GM21529 (cell line): Measurements from ENCODE around the gene DEDD2.

ENCODE experiments used
- ATAC-seq: cut with Tn5 transposase; IDR thresholded peaks from one replicate; pipeline ENCODE4 v1.9.1; 2021; ENCODE audit not compliant: unreplicated experiment

Gene DEDD2

DNA sequence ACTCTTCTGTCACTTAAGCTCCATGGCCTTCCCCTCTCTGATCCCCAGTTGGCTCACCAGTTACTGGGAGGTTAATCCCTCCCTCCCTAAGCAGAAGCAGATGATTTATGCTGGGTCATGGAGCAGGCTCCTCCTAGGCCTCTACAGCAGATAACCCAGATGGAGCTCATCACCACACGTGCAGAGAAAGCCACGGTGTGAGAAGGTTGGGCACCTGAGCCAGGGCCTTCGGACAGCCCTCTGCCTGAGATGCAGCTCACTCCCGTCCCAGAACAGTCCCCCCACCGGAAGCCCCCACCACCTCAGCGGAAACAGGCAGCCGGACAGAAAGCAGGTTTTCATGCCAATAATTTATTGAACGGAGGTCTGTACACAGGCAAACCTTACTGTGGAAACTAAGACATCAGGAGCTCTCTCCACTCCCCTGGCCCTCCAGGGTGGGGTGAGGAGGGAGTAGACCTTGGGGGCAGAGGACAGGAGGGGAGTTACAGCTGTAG is 12.4 kb upstream of the DEDD2 start:
- ATAC-seq: no peak

DNA sequence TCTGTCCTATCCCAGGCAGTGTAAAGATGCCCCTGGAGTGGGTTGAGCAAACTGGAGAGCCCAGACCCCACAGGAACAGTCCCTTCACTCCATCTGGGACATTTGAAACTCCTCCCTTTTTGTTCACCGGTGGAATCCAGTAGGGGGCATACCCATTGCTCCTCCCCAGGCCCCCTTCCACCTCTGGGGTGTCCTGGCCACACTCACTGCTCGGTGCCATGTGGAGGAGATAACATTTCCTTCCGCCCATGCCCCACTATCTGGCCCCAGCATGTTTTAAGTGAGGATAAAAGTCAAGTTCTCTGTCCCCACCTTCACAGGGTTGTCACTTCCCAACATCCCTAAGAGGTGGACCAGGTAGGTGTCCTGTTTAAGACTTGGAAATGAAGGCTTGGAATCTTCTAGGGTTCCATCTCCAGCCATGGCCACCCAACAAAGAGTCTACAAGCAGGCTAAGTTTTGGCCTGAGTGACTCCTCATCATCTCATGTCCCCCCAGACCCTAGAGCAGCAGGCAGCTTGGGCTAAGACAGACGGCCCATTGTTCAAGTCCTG is 11.9 kb upstream of the DEDD2 start:
- ATAC-seq: no peak

DNA sequence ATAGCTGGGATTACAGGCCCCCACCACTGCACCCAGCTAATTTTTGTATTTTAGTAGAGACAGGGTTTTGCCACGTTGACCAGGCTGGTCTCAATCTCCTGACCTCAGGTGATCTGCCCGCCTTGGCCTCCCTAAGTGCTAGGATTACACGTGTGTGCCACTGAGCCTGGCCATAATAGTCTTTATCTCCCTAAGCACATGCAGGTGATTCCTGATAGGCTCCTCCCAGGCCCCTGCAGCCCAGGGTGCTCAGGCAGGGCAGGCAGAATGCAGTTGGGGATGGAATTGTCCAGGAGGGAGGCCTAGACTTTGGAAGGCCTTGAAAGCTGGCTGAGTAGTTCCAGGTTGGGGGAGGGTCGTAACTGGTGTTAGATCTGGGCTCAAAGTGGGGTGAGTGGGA is 11.2 kb upstream of the DEDD2 start:
- no peak for ATAC-seq

DNA sequence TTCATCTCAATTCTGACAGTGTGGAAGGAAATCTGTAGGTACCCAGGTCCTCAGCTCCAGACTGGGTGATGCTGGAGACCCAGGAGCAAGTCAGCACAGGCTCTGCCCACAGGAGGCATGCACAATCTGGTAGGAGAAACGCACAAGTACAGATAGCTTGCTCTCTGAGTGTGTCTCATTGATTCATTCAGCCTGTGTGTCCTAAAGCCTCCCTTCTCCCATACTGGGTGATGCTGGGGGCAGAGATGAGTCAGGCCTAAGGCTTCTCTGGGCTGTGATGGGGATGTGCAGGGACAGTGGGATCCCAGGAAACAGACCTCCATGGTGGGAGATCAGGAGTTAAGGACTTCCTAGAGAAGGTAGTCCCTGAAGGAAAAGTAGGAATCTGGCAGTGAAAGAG is 9.4 kb upstream of the DEDD2 start:
- no peak for ATAC-seq

DNA sequence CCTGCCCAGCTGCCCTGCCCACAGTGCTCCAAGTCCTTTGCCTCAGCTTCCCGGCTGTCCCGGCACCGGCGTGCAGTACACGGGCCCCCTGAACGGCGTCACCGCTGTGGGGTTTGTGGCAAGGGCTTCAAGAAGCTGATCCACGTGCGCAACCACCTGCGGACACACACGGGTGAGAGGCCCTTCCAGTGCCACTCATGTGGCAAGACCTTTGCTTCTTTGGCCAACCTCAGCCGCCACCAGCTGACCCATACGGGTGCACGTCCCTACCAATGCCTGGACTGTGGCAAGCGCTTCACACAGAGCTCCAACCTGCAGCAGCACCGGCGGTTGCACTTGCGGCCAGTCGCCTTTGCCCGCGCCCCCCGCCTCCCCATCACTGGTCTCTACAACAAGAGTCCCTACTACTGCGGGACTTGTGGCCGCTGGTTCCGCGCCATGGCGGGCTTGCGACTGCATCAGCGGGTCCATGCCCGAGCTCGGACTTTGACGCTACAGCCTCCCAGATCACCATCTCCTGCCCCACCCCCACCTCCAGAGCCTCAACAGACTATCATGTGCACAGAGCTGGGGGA is 8.3 kb upstream of the DEDD2 start:
- ATAC-seq: no peak

DNA sequence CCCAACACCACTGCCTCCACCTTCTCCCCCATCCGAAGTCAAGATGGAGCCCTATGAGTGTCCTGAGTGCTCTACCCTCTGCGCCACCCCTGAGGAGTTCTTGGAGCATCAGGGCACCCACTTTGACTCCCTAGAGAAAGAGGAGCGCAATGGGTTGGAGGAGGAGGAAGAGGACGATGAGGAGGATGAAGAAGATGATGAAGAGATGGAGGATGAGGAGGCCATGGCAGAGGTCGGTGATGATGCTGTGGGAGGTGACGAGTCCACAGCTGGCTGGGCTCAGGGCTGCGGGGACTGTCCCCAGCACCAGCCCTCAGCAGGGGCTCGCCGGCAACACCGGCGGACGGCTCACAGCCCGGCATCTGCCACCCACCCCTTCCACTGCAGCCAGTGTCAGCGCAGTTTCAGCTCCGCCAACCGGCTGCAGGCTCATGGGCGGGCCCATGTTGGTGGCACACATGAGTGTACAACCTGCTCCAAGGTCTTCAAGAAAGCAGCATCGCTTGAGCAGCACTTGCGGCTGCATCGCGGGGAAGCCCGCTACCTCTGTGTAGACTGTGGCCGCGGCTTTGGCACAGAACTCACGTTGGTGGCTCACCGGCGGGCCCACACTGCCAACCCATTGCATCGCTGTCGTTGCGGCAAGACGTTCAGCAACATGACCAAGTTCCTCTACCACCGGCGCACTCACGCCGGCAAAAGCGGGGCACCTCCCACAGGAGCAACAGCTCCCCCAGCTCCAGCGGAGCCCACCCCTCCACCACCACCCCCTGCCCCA is 7.7 kb upstream of the DEDD2 start:
- ATAC-seq: no peak

DNA sequence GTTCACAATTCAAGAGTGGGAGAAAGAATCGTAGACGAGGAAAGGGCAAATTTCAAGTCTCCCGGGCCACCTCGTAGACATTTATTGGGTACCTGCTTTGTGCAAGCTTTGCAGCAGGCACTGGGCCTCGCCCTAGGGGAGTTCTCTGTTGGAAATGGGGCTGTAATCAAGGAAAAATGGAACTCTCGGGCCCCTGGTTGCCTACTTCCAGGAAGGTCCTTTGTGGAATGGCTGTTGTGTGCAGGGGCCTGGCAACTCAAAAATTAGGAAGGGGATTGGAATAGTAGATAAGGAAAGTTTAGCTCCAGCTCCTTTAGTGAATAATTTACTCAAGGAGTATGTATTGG is 3.2 kb upstream of the DEDD2 start:
- no peak for ATAC-seq

DNA sequence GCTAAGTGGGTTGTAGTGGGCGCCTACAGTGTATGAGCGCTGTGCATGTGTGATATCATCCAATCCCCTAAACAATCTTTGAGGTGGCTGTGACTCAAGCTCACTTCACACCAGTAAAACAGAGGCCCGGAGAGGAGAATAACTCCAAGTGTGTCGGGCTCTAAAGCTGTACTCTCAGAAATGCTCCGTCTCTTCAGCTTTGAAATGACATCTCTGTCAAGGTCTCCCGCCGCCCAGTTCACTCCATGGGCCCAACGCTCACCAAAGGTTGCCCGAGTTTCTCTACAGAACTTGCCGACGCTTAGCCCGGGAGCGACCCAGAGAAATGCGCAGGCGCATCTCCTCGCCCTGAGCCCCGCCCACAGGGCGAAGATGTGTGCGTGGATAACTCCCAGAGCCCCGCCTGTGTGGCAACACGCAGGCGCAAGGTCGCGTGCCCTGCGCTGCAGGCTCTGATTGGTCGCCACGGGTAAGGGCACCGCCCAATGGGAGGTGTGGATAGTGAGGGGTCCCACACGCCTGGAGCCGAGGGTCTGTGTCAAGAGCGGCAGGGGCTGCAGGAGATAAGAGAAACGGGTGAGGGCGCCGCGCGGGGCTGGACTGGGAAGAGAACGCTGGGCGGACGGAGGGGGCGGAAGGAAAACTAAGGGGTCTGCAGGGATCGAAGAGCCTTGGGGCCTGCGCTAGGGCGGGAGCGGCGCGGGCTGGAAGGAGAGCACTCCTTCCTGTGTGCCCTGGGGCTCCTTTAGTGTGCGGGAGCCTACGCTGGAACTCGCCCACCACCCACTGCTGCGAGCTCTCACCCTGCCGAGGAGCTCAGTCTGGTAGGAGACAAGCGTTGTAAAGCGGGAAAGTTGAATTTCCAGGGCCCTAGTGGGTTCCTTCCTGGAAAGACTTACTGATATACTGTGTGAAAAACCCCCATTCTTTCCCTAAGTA is 2.6 kb upstream of the DEDD2 start, which contains the start of gene ZNF526:
Gene ZNF526 (plus strand): TSS at position 501 of the 939 bp plus-strand sequence. CDS start 4,092 bp downstream, outside the sequence.
- peak; percentile 66 for ATAC-seq

DNA sequence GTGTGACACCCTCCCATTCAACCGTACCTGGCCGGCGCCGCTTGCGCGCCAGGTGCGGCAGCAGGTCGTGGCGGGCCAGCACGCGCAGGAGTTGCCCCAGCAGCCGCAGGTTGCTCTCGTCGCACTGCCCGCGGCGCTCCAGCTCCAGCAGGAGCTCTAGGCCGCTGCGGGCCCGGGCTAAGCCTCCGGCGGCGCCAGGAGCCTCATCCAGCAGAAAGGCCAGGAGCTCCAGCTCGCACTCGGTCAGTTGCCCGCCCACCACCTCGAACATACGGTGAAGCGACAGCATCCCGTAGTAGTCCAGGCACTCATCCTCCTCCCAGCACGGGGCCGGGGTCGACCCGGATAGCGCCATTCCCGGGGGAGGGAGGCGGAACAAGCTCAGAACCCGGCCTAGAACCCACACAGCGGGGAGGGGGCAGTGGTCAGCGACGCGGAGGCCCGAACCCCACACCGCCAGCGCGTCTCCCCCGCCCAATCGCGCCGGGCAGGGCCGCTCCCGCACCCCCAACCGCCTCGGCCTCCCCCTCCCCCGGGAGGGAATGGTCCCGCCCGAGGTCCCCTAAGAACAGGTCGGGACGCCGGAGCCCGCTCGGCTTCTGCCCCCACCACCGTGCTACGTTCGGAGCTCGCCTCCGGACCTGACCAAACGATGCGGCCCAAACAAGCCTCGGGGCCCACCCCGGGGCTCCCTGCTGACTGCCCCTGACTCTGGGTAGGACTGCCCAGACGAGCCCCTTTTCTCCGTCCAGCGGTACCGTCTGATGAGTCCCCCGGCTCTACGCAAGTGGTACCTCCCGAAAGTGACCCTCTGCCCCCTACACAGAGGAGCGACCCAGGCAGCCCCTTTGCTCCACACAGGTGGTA is 591 bp downstream of the DEDD2 start:
- ATAC-seq: peak; percentile 9

DNA sequence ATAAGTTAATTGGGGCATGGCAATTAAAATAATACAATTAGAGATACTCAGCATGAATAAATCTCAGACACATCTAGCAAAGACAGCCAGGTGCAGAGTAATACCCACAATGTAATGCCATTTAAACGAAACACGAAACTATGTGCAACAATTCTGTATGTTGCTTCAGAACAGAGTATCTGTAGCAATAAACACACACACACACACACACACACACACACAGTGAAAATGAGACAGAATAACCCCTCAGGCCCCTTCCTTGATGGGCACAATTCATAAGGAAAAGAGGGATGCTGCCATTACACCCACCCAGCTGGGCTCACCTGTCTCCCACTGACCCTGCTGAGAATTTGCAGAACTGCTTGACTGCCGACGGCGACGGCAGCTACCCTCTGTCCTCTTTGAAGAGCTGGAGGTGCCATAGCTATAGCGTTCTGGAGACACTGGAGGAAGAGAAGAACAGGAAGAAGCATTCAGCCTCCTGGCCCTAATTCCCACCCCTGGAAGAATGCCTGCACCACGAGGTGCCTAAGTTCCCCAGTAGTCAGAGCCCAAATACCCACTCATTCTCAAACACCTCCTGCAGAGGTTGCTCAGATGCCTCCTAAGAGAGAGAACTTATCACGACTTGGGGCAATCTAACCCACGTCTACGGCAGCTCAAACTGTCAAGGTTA is 2.5 kb downstream of the DEDD2 start:
- no peak for ATAC-seq

DNA sequence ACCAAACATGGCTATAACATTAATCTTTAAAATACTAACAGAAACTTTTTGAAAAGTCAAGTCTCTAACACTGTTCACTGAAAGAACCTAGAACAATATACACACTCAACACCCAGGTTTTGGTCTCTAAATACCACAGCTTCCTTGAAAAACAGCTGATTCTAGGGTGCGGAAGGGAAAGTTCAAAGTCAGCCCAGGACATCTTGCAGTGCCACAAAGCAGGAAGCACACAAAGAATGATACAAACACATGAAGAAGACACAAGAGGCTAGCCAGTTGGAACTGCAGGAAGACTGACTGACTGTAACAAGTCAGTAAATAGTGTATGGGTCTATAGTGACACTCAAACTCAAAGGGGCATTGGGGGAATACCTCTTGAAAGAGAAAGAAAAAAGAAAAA is 4.6 kb downstream of the DEDD2 start:
- ATAC-seq: no peak

DNA sequence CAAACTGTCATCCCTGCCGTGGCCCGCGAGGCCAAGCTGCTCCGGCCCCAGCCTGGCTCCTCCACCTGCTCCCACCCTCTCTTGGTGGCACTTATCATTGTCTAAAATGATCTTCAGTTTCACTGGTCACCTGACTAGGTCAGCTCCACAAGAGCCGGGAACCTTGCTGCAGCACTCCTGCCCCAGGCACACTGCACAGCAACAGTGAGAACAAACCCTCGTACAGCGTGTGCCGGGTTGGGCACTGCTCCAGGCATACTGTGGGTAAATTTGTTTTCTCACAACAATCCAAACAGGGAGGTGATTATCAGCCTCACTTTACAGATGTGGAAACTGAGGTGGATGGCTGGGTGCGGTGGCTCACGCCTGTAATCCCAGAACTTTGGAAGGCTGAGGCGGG is 8.9 kb downstream of the DEDD2 start:
- ATAC-seq: no peak

DNA sequence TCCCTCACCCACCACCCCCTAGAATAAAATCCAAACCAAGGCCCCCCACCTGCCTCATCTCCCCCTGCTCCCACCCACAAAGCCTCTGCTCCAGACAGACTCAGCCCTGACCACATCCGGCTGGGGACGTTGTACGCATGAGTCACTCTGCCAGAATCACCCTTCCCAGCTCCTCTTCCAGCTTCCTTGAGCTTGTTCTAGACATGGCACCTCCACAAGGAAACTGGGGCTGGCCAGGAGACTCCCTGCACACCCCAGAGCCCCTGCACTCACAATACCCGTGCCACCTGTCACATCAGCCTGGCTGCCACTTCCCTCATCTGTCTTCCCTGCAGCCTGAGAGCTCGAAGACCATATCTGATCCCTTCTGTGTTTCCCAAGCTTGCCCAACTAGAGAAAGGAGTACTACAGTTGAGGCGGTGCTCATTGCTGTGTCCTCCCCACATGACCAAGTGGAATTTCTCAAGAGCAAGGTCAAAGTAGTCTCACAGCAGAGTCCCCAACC is 9.7 kb downstream of the DEDD2 start:
- ATAC-seq: no peak

DNA sequence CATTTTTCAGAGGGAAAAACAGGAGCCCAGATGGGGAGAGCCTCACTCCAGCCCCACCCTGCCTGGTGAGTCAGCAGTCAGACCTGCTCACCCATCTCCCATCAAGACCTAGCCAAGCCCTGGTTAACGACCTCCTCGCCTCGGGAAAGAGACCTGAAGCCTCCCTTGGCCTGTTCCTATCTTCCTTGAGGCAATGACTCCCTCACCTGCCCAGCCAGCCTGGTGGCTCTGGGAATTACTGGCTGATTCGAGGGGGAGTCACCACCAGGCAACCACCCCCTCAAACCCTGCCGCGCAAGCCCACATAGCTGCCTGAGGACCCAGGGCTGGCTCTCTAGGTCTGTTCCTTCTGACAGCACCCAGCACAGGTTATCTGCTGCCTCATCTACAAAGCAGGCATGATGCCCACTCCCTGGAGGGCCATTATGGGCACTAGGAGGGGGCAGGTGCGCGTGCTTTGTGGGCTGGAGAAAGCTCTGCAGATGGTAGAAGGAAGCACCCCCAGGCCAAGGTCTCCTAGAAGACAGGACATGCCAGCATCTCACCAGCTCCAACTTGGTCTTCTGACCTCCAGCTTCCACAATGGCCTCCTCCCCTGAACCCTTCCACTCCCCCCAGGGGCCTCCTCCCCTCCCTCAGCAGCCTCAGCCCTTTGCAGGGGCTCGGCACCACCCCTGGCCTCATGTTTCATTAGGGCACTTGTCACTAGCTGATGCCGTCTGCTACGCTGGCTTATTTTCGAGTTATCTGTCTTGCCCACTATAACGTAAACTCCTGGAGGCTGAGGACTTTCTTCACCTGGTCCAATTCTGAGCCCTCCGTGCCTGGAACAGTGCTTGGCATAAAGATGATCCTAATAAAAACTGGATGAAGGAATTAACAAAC is 10.4 kb downstream of the DEDD2 start:
- no peak for ATAC-seq

DNA sequence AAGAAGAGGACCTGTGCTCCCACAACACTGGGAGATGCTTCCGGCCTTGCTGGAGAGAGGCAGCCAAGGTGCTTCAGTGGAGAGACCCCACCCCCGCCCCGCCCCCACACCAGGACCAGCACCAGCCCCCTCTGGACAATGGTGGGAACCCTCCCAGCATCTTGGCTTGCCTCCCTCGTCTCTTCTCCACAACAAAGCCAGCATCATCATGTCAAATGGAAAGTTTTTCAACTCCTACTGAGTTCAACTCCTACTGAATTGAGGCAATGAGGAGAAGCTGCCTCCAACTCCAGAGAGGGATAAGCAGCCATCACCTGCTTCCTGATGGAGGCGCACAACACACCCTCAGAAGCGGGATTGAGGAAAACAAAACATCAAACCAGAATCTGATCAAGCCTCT is 12.8 kb downstream of the DEDD2 start:
- no peak for ATAC-seq

DNA sequence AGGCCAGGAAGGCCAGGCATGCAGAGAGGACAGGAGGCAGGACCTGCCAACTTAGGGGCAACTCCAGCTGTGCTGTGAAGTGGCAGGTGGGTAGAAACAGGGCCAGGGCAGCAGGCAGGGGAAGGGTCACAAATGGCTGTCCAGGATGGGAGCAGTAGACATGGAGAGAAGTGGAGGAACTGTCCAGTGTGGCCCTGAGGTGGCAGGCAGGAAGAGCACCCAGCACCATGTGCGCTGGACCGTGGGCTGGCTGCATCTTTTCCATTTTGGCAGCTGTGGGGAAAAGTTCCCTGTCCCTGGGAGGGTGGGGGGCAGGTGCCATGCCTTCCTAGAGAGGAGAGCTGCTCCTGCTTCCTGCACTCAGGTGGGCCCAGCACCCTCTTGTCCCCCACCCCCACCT is 13.8 kb downstream of the DEDD2 start:
- ATAC-seq: no peak

DNA sequence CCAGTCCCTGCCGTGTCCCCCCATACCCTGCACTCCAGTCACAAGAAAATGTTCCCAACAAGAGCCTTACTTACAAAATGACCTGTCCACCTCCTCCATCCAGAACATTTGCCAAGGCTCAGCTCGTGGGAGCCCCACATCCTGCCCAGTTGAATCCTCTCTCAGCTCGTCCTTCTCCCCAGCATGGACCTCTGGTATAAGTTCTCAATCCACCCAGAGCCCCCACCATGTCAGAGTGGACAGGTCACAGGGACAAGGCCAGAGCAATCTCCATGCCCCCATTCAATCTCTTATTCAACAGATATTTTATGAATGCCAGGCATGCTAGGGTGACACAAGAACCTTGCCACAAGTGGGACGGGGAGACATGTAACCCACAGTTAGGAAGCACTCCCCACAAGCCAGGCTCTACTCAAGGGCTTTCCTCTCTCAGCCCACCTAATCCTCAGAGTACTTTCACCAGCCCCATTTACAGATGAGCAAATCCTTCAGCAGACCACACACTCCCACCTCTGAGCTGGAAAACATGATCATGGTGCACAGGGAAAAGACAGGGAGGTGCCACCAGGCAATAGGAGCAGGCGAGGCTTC is 15.1 kb downstream of the DEDD2 start:
- no peak for ATAC-seq
